ENCODE results near the gene CHN2. TPM values are rescaled to one million over a fixed set of nuclear protein-coding genes. Genes with fewer than 3 reads are reported as not detected.

Gene CHN2
- total RNA-seq, 1 donor, result 9.9 TPM

GRCh38 chr7:29229946-29230345 is 35.4 kb downstream of the CHN2 start:
- no peaks in the 10 kb centered on the region for H3K4me1 ChIP-seq (ENCODE audit: insufficient read depth, low read length)
- no peak overlapping the region for H3K4me3 ChIP-seq (ENCODE audit: low read length)
- H3K27me3 ChIP-seq (ENCODE audit: insufficient read depth, low read length), result no peaks in the 10 kb centered on the region
- H3K9me3 ChIP-seq (ENCODE audit: low read depth, low read length), result no peaks in the 10 kb centered on the region

- Histone ChIP-seq H3K4me3 (ENCODE audit: low read length) (no peak overlapping the region), H3K4me1 (ENCODE audit: insufficient read depth, low read length) (no peaks in the 10 kb centered on the region), H3K9me3 (ENCODE audit: low read depth, low read length) (no peaks in the 10 kb centered on the region), H3K27me3 (ENCODE audit: insufficient read depth, low read length) (no peaks in the 10 kb centered on the region)
Observed at GRCh38 chr7:29230871-29231345, 36.3 kb downstream of the CHN2 start.

GRCh38 chr7:29231671-29232232 is 37.2 kb downstream of the CHN2 start:
- Histone ChIP-seq H3K4me3 (ENCODE audit: low read length) (no peak overlapping the region), H3K4me1 (ENCODE audit: insufficient read depth, low read length) (no peaks in the 10 kb centered on the region), H3K9me3 (ENCODE audit: low read depth, low read length) (no peaks in the 10 kb centered on the region), H3K27me3 (ENCODE audit: insufficient read depth, low read length) (no peaks in the 10 kb centered on the region)

GRCh38 chr7:29234438-29234837 is 39.9 kb downstream of the CHN2 start:
- Histone ChIP-seq H3K4me3 (ENCODE audit: low read length) (no peak overlapping the region), H3K4me1 (ENCODE audit: insufficient read depth, low read length) (no peaks in the 10 kb centered on the region), H3K27me3 (ENCODE audit: insufficient read depth, low read length) (no peaks in the 10 kb centered on the region), H3K9me3 (ENCODE audit: low read depth, low read length) (no peaks in the 10 kb centered on the region)

DNA sequence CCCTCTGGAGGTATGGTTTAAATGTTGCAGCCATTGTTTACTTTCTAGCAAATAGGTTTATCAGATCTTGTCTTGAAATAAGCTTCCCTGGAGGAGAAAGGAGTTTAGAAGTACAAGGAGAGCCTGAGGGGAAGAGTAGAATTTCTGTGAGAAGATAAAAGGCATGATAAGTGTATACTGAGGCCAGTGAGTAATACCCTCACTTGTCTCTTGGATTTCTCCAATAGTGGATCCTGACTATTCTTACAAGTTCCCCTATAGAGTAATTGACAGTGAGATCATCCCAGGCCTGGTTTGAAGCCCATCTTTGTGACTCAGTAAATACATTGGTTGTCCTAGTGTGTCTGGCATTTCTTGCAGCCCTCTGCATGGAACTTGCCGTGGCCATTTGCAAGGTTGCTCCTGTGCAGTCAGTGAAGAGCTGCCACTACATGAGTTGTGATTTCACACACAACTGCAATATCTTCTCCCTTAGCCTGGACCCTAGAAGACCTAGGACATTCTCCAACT is 41.6 kb downstream of the CHN2 start:
- Histone ChIP-seq H3K9me3 (ENCODE audit: low read depth, low read length) (no peaks in the 10 kb centered on the region), H3K27me3 (ENCODE audit: insufficient read depth, low read length) (no peaks in the 10 kb centered on the region), H3K4me1 (ENCODE audit: insufficient read depth, low read length) (peaks cover 11% of the 10 kb centered on the region), H3K4me3 (ENCODE audit: low read length) (no peak overlapping the region)

DNA sequence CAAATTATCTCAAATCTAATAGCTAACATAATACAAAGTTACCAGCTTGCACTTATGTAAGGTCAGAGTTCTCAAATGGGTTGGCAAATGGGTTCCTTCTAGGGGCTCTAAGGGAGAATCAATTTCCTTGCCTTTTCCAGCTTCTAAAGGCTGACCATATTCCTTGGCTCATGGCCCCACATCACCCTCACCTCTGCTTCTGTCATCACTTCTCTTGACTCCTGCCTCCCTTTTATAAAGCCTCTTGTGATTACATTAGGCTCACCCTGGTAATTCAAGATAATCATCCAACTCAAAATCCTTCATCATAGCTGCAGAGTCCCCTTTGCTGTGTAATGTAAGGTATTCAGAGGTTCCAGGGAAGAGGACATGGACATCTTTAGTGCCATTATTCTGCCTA is 42.1 kb downstream of the CHN2 start:
- Histone ChIP-seq H3K9me3 (ENCODE audit: low read depth, low read length) (no peaks in the 10 kb centered on the region), H3K27me3 (ENCODE audit: insufficient read depth, low read length) (no peaks in the 10 kb centered on the region), H3K4me1 (ENCODE audit: insufficient read depth, low read length) (peaks cover 11% of the 10 kb centered on the region), H3K4me3 (ENCODE audit: low read length) (no peak overlapping the region)

GRCh38 chr7:29237489-29237888 is 42.9 kb downstream of the CHN2 start:
- Histone ChIP-seq H3K27me3 (ENCODE audit: insufficient read depth, low read length) (no peaks in the 10 kb centered on the region), H3K4me3 (ENCODE audit: low read length) (no peak overlapping the region), H3K9me3 (ENCODE audit: low read depth, low read length) (no peaks in the 10 kb centered on the region), H3K4me1 (ENCODE audit: insufficient read depth, low read length) (peaks cover 11% of the 10 kb centered on the region)

GRCh38 chr7:29239638-29240037 is 45.1 kb downstream of the CHN2 start:
- Histone ChIP-seq H3K9me3 (ENCODE audit: low read depth, low read length) (no peaks in the 10 kb centered on the region), H3K27me3 (ENCODE audit: insufficient read depth, low read length) (no peaks in the 10 kb centered on the region), H3K4me1 (ENCODE audit: insufficient read depth, low read length) (peaks cover 21% of the 10 kb centered on the region), H3K4me3 (ENCODE audit: low read length) (no peak overlapping the region)

DNA sequence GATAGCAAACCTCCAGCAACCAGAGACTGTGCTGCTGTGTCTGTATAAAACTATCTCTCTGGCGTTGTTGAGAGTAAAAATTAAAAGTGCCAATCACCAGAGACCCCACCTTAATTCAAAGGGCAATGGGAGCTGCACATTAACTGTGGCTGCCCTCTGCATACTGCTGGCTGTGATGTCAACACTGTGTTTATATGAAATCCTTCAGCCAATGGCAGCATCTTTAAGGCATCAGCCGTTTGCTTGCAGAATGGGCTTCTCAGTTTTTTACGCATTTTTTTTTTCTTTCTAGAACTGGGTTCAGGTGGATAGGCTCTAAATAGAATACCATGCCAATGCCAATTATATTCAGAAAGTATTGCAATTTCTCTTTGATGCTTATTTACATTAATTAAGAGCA is 47.7 kb downstream of the CHN2 start:
- H3K9me3 ChIP-seq (ENCODE audit: low read depth, low read length), result no peaks in the 10 kb centered on the region
- H3K27me3 ChIP-seq (ENCODE audit: insufficient read depth, low read length), result no peaks in the 10 kb centered on the region
- no peak overlapping the region for H3K4me3 ChIP-seq (ENCODE audit: low read length)

DNA sequence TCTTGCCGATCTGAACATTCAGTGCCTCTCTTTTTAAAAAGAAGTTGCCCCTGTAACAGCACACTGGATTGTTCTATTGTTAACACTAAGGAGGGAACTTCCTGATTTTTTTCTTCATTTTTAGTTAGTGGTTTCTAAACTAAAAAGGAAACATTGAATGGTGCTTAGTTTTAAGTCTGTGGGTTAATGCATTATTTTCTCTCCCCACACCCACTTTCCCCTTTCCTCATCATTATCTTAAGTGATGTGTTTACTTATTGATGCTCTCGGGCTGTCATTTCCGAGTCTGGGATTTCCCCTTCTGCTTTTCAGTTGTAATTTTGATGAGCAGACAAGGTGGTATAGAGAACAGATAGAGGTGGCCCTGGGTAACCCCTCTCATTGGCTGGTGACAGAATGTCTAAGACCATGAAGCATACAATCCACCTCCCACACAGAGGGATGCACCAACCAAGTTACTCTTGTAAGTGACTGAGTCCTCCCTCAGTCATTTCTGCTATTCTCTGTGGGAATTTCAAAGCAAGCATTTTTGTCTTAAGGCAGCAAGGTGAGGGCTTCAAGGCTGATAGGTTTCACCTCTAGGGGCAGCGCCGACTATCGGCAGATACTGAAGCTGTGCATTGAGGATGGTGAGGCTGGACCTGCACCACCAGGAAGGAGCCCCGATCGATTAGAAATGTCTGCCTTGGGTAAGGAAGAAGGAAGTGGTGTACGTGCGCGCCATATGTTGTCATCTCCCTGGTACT is 49.5 kb downstream of the CHN2 start:
- Histone ChIP-seq H3K9me3 (ENCODE audit: low read depth, low read length) (no peaks in the 10 kb centered on the region), H3K4me3 (ENCODE audit: low read length) (no peak overlapping the region), H3K27me3 (ENCODE audit: insufficient read depth, low read length) (no peaks in the 10 kb centered on the region), H3K4me1 (ENCODE audit: insufficient read depth, low read length) (peaks cover 31% of the 10 kb centered on the region)

More for the DNA sequence above, 47.7 kb downstream of the CHN2 start:
- peaks cover 21% of the 10 kb centered on the region for H3K4me1 ChIP-seq (ENCODE audit: insufficient read depth, low read length)

DNA sequence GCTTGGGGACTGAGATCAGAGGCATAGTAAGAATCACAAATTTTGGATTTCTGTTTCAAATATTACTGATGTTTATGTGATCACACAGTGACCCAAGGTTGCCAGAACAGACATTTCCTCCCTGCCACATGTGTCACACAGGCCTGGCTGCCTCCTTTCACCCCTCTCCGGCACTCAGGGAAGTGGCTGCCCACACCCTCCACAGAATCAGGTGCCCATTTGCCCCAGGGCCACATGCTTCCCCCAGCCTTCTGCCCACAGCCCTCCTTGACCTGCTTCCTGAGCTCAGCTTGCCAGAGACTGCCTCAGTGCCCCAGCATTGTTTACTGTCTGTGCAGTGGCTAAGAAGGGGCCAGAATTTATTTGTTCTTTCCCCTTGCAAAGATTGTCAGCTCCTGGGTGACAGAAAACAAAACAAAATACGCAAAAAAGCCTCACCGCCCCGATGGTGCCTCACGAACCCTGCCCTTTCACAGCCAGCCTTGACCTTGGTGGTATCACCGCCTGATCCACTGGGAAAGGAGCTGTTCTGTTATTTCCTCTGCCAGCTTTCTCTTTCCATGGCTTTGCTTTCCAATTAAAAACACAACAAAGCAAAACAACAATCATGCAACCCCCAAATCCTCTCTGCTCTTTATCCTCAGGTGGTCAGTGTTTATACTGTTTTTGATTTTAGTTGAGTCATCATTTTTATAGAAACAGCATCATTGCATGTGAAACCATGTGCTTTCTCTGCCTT is 52.8 kb downstream of the CHN2 start:
- Histone ChIP-seq H3K9me3 (ENCODE audit: low read depth, low read length) (no peaks in the 10 kb centered on the region), H3K4me1 (ENCODE audit: insufficient read depth, low read length) (peaks cover 34% of the 10 kb centered on the region), H3K27me3 (ENCODE audit: insufficient read depth, low read length) (no peaks in the 10 kb centered on the region), H3K4me3 (ENCODE audit: low read length) (no peak overlapping the region)

GRCh38 chr7:29247963-29248236 is 53.3 kb downstream of the CHN2 start:
- H3K27me3 ChIP-seq (ENCODE audit: insufficient read depth, low read length), result no peaks in the 10 kb centered on the region

GRCh38 chr7:29248713-29249382 is 54.3 kb downstream of the CHN2 start:
- H3K27me3 ChIP-seq (ENCODE audit: insufficient read depth, low read length), result no peaks in the 10 kb centered on the region
- H3K9me3 ChIP-seq (ENCODE audit: low read depth, low read length), result no peaks in the 10 kb centered on the region
- peaks cover 30% of the 10 kb centered on the region for H3K4me1 ChIP-seq (ENCODE audit: insufficient read depth, low read length)
- H3K4me3 ChIP-seq (ENCODE audit: low read length), result no peak overlapping the region

More at GRCh38 chr7:29247963-29248236, 53.3 kb downstream of the CHN2 start:
- Histone ChIP-seq H3K4me1 (ENCODE audit: insufficient read depth, low read length) (peaks cover 34% of the 10 kb centered on the region), H3K4me3 (ENCODE audit: low read length) (no peak overlapping the region), H3K9me3 (ENCODE audit: low read depth, low read length) (no peaks in the 10 kb centered on the region)

- Histone ChIP-seq H3K9me3 (ENCODE audit: low read depth, low read length) (no peaks in the 10 kb centered on the region), H3K4me1 (ENCODE audit: insufficient read depth, low read length) (peaks cover 25% of the 10 kb centered on the region), H3K27me3 (ENCODE audit: insufficient read depth, low read length) (no peaks in the 10 kb centered on the region), H3K4me3 (ENCODE audit: low read length) (no peak overlapping the region)
Observed at GRCh38 chr7:29249383-29249750, 54.8 kb downstream of the CHN2 start.

DNA sequence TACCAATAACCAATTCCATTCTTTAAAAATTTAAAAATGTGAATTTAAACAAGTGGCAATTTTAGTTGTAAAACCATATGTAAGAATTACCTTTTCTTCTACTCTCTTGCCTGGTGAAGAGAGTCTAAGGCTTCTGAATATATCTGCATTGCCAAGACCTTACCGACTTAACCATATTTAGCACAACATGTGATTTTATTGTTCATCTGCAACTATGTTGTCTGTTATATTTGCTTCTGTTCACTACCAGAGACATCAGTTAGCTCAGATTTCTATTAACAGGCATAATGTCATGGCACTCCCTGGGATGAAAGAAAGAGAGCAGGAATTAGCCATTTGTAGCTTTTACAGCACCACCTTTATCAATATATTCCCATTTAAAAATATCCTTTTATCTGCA is 55.3 kb downstream of the CHN2 start:
- Histone ChIP-seq H3K4me1 (ENCODE audit: insufficient read depth, low read length) (peaks cover 24% of the 10 kb centered on the region), H3K27me3 (ENCODE audit: insufficient read depth, low read length) (no peaks in the 10 kb centered on the region), H3K9me3 (ENCODE audit: low read depth, low read length) (no peaks in the 10 kb centered on the region), H3K4me3 (ENCODE audit: low read length) (no peak overlapping the region)
